ENCODE data around the gene RNF166. TPM values are rescaled to one million over a fixed set of nuclear protein-coding genes. Genes with fewer than 3 reads are reported as not detected.

RNF166 gene
- polyA plus RNA-seq, 4 donors, result 9.2 to 15.1 (median 12.1) TPM

DNA sequence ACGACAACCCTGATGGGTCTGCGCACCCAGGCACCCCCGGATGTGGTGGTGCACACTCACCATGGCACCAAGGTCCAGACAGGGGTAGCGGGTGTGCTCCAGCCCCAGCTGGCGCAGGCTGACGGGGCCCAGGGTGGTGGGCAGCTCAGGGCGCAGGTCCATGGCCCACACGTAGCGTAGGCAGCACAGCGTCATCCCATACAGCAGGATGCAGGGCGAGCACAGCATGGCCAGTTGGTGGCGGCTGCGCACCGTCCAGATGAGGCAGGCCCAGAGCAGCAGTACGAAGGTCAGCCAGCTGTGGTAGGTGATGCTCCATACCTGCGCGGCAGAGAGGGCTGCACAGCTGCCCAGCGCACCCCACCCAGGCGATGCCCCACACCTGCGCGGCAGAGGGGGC lies 29.9 kb upstream of the RNF166 start:
- H3K4me3 ChIP-seq (ENCODE audit: low read depth in 1 of 3, low read length in 3 of 3), result no peak overlapping the region
- peaks cover 2 to 97% (median 19%) of the 10 kb centered on the region in 3 donors for H3K36me3 ChIP-seq (ENCODE audit: control insufficient read depth in 3 of 3, insufficient read depth in 2 of 3, low read depth in 1 of 3, low read length in 3 of 3)
- H3K9me3 ChIP-seq (ENCODE audit: control insufficient read depth in 2 of 2, insufficient read depth in 1 of 2, low read depth in 1 of 2, low read length in 1 of 2), result no peaks in the 10 kb centered on the region
- no peaks in the 10 kb centered on the region for H3K4me1 ChIP-seq (ENCODE audit: control insufficient read depth in 3 of 3, insufficient read depth in 2 of 3, low read depth in 1 of 3, low read length in 2 of 3)
- no peaks in the 10 kb centered on the region for H3K27me3 ChIP-seq (ENCODE audit: control insufficient read depth in 3 of 3, insufficient read depth in 3 of 3, low read length in 3 of 3)
- FAIRE-seq, result no peak
- H3K27ac ChIP-seq (ENCODE audit: low read depth in 1 of 3, low read length in 2 of 3), result no peak overlapping the region
- DNase-seq, result no peak
- 96 to 97% (median 96%) methylated on average over 15 to 21 of the region's 21 CpGs for WGBS, 3 donors

DNA sequence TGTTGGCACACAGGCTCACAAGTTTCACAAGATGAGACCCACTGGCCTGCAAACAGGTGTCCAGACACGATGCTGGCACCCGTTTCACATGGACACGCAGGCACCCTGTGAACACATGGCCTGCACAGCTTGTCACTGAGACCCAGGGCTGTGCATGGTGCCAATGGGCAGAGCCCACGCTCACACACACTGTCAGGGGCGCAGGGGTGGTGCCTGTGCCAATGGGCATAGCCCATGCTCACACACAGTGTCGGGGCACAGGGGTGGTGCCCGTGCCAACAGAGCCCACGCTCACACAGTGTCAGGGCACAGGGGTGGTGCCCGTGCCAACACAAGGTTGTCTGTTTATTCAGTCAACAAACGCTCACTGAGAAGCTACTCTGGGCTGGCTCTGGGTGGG lies 29.4 kb upstream of the RNF166 start:
- FAIRE-seq, result no peak
- Histone ChIP-seq H3K27me3 (ENCODE audit: control insufficient read depth in 3 of 3, insufficient read depth in 3 of 3, low read length in 3 of 3) (no peaks in the 10 kb centered on the region), H3K4me1 (ENCODE audit: control insufficient read depth in 3 of 3, insufficient read depth in 2 of 3, low read depth in 1 of 3, low read length in 2 of 3) (no peaks in the 10 kb centered on the region), H3K27ac (ENCODE audit: low read depth in 1 of 3, low read length in 2 of 3) (no peak overlapping the region), H3K4me3 (ENCODE audit: low read depth in 1 of 3, low read length in 3 of 3) (no peak overlapping the region), H3K36me3 (ENCODE audit: control insufficient read depth in 3 of 3, insufficient read depth in 2 of 3, low read depth in 1 of 3, low read length in 3 of 3) (peaks cover 2 to 97% (median 19%) of the 10 kb centered on the region in 3 donors), H3K9me3 (ENCODE audit: control insufficient read depth in 2 of 2, insufficient read depth in 1 of 2, low read depth in 1 of 2, low read length in 1 of 2) (no peaks in the 10 kb centered on the region)
- 88 to 93% (median 92%) methylated on average over 10 of the region's 10 CpGs for WGBS, 3 donors
- no peak for DNase-seq

DNA sequence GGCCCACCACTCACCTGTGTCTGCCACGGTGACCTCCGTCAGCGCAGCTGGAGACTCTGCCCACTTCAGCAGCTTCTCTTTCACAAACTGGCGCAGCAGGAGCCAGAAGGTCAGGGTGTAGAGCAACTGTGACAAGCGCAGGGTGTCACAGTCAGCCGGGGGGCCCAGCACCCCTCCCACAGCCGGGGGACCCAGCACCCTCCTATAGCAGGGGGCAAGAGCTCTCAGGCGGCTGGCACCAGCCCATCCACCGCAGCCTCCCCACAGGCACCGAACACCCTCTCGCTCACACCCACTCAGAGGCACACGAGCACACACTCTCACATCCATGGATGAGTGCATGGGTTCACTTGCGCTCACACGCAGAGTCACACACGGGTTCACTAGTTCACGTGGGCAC lies 28.9 kb upstream of the RNF166 start:
- DNase-seq (no peak), FAIRE-seq (no peak)
- Histone ChIP-seq H3K9me3 (ENCODE audit: control insufficient read depth in 2 of 2, insufficient read depth in 1 of 2, low read depth in 1 of 2, low read length in 1 of 2) (no peaks in the 10 kb centered on the region), H3K36me3 (ENCODE audit: control insufficient read depth in 3 of 3, insufficient read depth in 2 of 3, low read depth in 1 of 3, low read length in 3 of 3) (peaks cover 2 to 95% (median 16%) of the 10 kb centered on the region in 3 donors), H3K27ac (ENCODE audit: low read depth in 1 of 3, low read length in 2 of 3) (no peak overlapping the region), H3K4me1 (ENCODE audit: control insufficient read depth in 3 of 3, insufficient read depth in 2 of 3, low read depth in 1 of 3, low read length in 2 of 3) (no peaks in the 10 kb centered on the region), H3K27me3 (ENCODE audit: control insufficient read depth in 3 of 3, insufficient read depth in 3 of 3, low read length in 3 of 3) (no peaks in the 10 kb centered on the region), H3K4me3 (ENCODE audit: low read depth in 1 of 3, low read length in 3 of 3) (no peak overlapping the region)
- 92 to 95% (median 94%) methylated on average over 14 to 16 of the region's 16 CpGs for WGBS, 3 donors

DNA sequence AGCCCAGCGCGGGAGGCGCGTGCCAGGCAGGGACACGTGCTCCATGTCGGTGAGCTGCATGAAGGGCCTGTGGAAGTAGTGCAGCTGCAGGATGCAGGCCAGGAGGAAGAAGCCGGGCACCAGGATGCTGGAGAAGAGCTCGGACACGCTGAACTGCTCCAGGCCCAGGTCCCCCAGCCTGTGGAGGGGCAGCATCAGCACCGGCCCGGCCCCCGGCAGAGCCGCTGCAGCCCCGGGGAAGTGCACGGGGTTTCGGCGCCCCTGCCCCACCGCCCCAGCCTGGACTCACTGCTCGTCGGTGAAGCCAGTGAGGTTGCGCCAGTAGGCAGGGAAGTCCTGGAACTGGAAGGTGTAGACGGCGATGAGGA lies 28.1 kb upstream of the RNF166 start:
- Histone ChIP-seq H3K4me3 (ENCODE audit: low read depth in 1 of 3, low read length in 3 of 3) (no peak overlapping the region), H3K9me3 (ENCODE audit: control insufficient read depth in 2 of 2, insufficient read depth in 1 of 2, low read depth in 1 of 2, low read length in 1 of 2) (no peaks in the 10 kb centered on the region), H3K4me1 (ENCODE audit: control insufficient read depth in 3 of 3, insufficient read depth in 2 of 3, low read depth in 1 of 3, low read length in 2 of 3) (no peaks in the 10 kb centered on the region), H3K27me3 (ENCODE audit: control insufficient read depth in 3 of 3, insufficient read depth in 3 of 3, low read length in 3 of 3) (no peaks in the 10 kb centered on the region), H3K36me3 (ENCODE audit: control insufficient read depth in 3 of 3, insufficient read depth in 2 of 3, low read depth in 1 of 3, low read length in 3 of 3) (peaks cover 2 to 91% (median 14%) of the 10 kb centered on the region in 3 donors), H3K27ac (ENCODE audit: low read depth in 1 of 3, low read length in 2 of 3) (no peak overlapping the region)
- FAIRE-seq (no peak), DNase-seq (no peak)
- 83 to 91% (median 89%) methylated on average over 23 of the region's 23 CpGs for WGBS, 3 donors

DNA sequence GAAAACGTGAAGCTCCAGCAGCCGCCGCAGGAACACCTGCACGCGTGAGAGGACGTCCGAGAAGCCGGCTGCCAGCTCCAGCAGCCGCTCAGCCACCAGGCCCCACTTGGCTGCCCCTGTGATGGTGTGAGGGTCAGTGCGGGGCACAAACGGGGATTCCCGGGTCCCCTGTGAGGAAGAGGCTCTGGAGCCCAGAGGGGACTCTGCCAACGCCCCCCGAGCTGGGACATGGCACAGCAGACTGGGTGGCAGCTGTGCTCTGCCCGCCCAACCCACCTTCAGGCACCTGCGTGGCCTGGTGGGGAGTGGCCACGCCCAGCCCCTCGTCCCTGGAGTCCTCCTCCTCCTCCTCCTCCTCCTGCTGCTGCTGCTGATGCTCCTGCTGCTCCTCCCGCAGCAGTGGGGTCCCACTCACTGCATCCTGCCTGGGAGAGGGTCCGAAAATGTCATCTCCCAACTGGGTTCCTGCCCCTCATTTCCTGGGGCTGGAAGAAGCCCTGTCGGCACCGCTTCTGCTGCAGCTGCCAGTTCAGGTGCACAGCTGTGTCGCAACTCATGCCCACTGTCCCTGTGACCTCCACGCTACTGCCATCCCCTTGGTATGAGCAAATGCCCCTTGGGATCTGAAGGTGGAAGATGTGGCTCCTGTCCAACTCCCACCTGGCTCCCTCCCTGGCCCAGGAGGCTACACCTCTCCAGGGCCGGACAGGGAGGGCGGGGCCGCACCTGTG lies 27.6 kb upstream of the RNF166 start:
- FAIRE-seq, result no peak
- Histone ChIP-seq H3K9me3 (ENCODE audit: control insufficient read depth in 2 of 2, insufficient read depth in 1 of 2, low read depth in 1 of 2, low read length in 1 of 2) (no peaks in the 10 kb centered on the region), H3K4me3 (ENCODE audit: low read depth in 1 of 3, low read length in 3 of 3) (no peak overlapping the region), H3K36me3 (ENCODE audit: control insufficient read depth in 3 of 3, insufficient read depth in 2 of 3, low read depth in 1 of 3, low read length in 3 of 3) (peaks cover 2 to 86% (median 14%) of the 10 kb centered on the region in 3 donors), H3K27ac (ENCODE audit: low read depth in 1 of 3, low read length in 2 of 3) (no peak overlapping the region), H3K4me1 (ENCODE audit: control insufficient read depth in 3 of 3, insufficient read depth in 2 of 3, low read depth in 1 of 3, low read length in 2 of 3) (no peaks in the 10 kb centered on the region), H3K27me3 (ENCODE audit: control insufficient read depth in 3 of 3, insufficient read depth in 3 of 3, low read length in 3 of 3) (no peaks in the 10 kb centered on the region)
- WGBS, 3 donors, result 77 to 87% (median 80%) methylated on average over 22 to 27 of the region's 27 CpGs
- no peak for DNase-seq

DNA sequence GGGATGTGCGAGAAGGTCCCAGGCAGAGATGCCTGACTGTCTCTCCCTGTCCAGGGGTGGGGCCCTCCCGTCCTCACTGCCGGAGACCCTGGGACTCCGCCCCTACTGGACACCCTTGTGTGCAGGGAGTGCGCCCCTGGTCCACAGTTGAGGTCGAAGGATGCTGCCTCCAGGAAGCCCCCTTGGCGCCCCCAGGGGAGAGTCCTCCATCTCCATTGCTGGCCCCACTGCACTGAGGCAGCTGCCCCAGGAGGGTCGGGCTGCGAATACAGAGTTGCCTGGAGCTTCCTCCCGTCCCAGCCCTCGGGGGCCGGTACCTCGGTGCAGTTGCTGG lies 26.7 kb upstream of the RNF166 start:
- no peak overlapping the region for H3K4me3 ChIP-seq (ENCODE audit: low read depth in 1 of 3, low read length in 3 of 3)
- H3K36me3 ChIP-seq (ENCODE audit: control insufficient read depth in 3 of 3, insufficient read depth in 2 of 3, low read depth in 1 of 3, low read length in 3 of 3), result peaks cover 2 to 80% (median 14%) of the 10 kb centered on the region in 3 donors
- no peak for FAIRE-seq
- H3K27me3 ChIP-seq (ENCODE audit: control insufficient read depth in 3 of 3, insufficient read depth in 3 of 3, low read length in 3 of 3), result no peaks in the 10 kb centered on the region
- H3K9me3 ChIP-seq (ENCODE audit: control insufficient read depth in 2 of 2, insufficient read depth in 1 of 2, low read depth in 1 of 2, low read length in 1 of 2), result no peaks in the 10 kb centered on the region
- H3K27ac ChIP-seq (ENCODE audit: low read depth in 1 of 3, low read length in 2 of 3), result no peak overlapping the region
- no peak for DNase-seq
- WGBS, 3 donors, result 84 to 93% (median 91%) methylated on average over 13 of the region's 13 CpGs
- no peaks in the 10 kb centered on the region for H3K4me1 ChIP-seq (ENCODE audit: control insufficient read depth in 3 of 3, insufficient read depth in 2 of 3, low read depth in 1 of 3, low read length in 2 of 3)

DNA sequence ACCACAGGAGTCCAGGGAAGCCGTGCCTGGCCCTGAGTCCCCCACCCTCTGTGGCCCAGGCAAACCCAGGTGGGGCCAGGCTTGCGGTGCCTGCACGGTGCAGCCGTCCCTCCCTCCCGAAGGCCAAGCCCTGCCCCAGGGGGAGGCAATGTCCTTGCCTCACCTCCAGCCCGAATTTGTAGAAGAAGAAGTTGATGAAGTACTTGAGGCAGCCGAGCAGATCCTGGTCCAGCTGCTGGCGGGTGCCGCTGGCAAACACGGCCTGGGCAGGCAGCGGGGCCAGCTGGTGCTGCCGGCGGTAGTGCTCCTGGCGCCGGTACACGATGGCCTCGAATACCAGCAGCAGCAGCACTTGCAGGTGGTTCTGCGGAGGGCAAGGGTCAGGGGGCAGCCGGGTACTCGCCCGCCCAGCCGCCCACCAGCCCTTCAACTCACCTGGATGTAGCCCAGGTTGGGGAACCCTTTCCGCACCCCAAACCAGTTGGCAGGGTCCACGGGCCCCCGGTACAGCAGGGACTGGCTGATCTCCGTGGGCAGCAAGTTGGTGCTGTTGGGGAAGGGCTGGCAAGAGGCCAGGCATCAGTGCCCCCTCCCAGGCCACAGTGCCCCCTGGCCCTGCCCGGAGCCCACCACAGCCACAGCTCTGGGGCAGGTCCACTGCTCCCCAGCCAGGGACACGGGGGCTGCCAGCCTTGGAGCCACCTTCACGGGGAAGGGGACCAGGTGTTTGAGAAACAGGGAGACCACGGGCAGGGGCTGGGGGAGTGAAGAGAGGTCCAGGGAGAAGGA lies 26.2 kb upstream of the RNF166 start:
- Histone ChIP-seq H3K4me1 (ENCODE audit: control insufficient read depth in 3 of 3, insufficient read depth in 2 of 3, low read depth in 1 of 3, low read length in 2 of 3) (no peaks in the 10 kb centered on the region), H3K27ac (ENCODE audit: low read depth in 1 of 3, low read length in 2 of 3) (no peak overlapping the region), H3K27me3 (ENCODE audit: control insufficient read depth in 3 of 3, insufficient read depth in 3 of 3, low read length in 3 of 3) (no peaks in the 10 kb centered on the region), H3K9me3 (ENCODE audit: control insufficient read depth in 2 of 2, insufficient read depth in 1 of 2, low read depth in 1 of 2, low read length in 1 of 2) (no peaks in the 10 kb centered on the region), H3K4me3 (ENCODE audit: low read depth in 1 of 3, low read length in 3 of 3) (no peak overlapping the region), H3K36me3 (ENCODE audit: control insufficient read depth in 3 of 3, insufficient read depth in 2 of 3, low read depth in 1 of 3, low read length in 3 of 3) (peaks cover 2 to 80% (median 14%) of the 10 kb centered on the region in 3 donors)
- FAIRE-seq (no peak), DNase-seq (no peak)
- 66 to 81% (median 73%) methylated on average over 30 of the region's 30 CpGs for WGBS, 3 donors

DNA sequence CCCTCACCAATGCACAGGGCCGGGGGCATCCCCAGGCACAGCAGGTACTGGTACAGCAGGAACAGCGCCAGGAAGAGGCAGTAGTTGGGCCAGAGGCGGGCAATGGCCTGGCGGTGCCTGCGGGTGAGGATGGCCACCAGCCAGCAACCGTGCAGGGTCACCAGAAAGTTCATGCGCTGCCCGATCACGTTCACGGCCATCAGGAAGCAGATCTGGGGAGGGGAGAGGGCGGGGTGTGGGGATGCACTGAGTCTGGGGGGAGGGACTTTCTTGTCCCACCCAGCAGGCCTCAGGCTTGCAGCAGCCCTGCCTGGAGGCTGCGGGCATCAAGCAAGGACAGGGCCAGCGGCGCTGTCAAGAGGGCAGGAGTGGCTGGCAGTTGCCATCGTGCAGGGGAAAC lies 25.5 kb upstream of the RNF166 start:
- 70 to 79% (median 77%) methylated on average over 10 to 15 of the region's 15 CpGs for WGBS, 3 donors
- no peaks in the 10 kb centered on the region for H3K4me1 ChIP-seq (ENCODE audit: control insufficient read depth in 3 of 3, insufficient read depth in 2 of 3, low read depth in 1 of 3, low read length in 2 of 3)
- H3K36me3 ChIP-seq (ENCODE audit: control insufficient read depth in 3 of 3, insufficient read depth in 2 of 3, low read depth in 1 of 3, low read length in 3 of 3), result peaks cover 2 to 80% (median 17%) of the 10 kb centered on the region in 3 donors
- no peaks in the 10 kb centered on the region for H3K9me3 ChIP-seq (ENCODE audit: control insufficient read depth in 2 of 2, insufficient read depth in 1 of 2, low read depth in 1 of 2, low read length in 1 of 2)
- no peaks in the 10 kb centered on the region for H3K27me3 ChIP-seq (ENCODE audit: control insufficient read depth in 3 of 3, insufficient read depth in 3 of 3, low read length in 3 of 3)
- no peak for DNase-seq
- no peak for FAIRE-seq
- H3K4me3 ChIP-seq (ENCODE audit: low read depth in 1 of 3, low read length in 3 of 3), result no peak overlapping the region
- no peak overlapping the region for H3K27ac ChIP-seq (ENCODE audit: low read depth in 1 of 3, low read length in 2 of 3)

Measured in small intestine (tissue), 7 donors.